MM.1S (cell line): ENCODE measurements around the gene MNX1.
A peak's percentile ranks its signal among the peaks of the same experiment; 100 is the strongest.

ENCODE experiments used
- DNase-seq: peaks from one replicate; pipeline ENCODE4 v3.0.0-alpha.2; 2015
- H2AFZ ChIP-seq: fragments of 300-600 bp; sonication (generic); 2 replicates; pipeline ENCODE4 v1.6.0; 2016; ENCODE audit warnings: antibody characterized with exemption, low read length
- H3F3A ChIP-seq: fragments of 300-600 bp; sonication (generic); 2 replicates; pipeline ENCODE4 v1.6.1; 2016; ENCODE audit warnings: mild to moderate bottlenecking, antibody characterized with exemption, low read length, moderate library complexity, mixed read lengths; ENCODE audit not compliant: insufficient read depth
- H3K27ac ChIP-seq: fragments of 300-600 bp; sonication (generic); 2 replicates; pipeline ENCODE4 v1.5.1; 2016; ENCODE audit warnings: mild to moderate bottlenecking, low read length
- H3K27me3 ChIP-seq: fragments of 300-600 bp; sonication (generic); replicated peaks from 2 replicates; pipeline ENCODE4 v1.6.0; 2016; ENCODE audit warnings: low read length; ENCODE audit not compliant: insufficient read depth
- H3K36me3 ChIP-seq: fragments of 300-600 bp; sonication (generic); replicated peaks from 2 replicates; pipeline ENCODE4 v1.6.1; 2016; ENCODE audit warnings: mild to moderate bottlenecking, low read length, mixed read lengths; ENCODE audit not compliant: insufficient read depth
- H3K4me1 ChIP-seq: fragments of 300-600 bp; sonication (generic); 2 replicates; pipeline ENCODE4 v1.6.1; 2016; ENCODE audit warnings: low read length, mixed read lengths
- H3K4me2 ChIP-seq: fragments of 300-600 bp; sonication (generic); 2 replicates; pipeline ENCODE4 v1.6.0; 2016; ENCODE audit warnings: low read depth, low read length
- H3K4me3 ChIP-seq: fragments of 300-600 bp; sonication (generic); 2 replicates; pipeline ENCODE4 v1.5.1; 2016; ENCODE audit warnings: low read length, mixed read lengths
- H3K79me2 ChIP-seq: fragments of 300-600 bp; sonication (generic); 2 replicates; pipeline ENCODE4 v1.6.1; 2016; ENCODE audit warnings: mixed run types, low read length, mixed read lengths
- H3K9ac ChIP-seq: fragments of 300-600 bp; sonication (generic); 2 replicates; pipeline ENCODE4 v1.6.1; 2016; ENCODE audit warnings: low read length, mixed read lengths
- H3K9me2 ChIP-seq: fragments of 300-600 bp; sonication (generic); replicated peaks from 2 replicates; pipeline ENCODE4 v1.6.1; 2016; ENCODE audit warnings: mild to moderate bottlenecking, low read length, mixed read lengths; ENCODE audit not compliant: insufficient read depth
- H3K9me3 ChIP-seq: fragments of 300-600 bp; sonication (generic); replicated peaks from 2 replicates; pipeline ENCODE4 v1.6.1; 2016; ENCODE audit warnings: mild to moderate bottlenecking, low read length, mixed read lengths; ENCODE audit not compliant: insufficient read depth
- H4K20me1 ChIP-seq: fragments of 300-600 bp; sonication (generic); 2 replicates; pipeline ENCODE4 v1.6.1; 2016; ENCODE audit warnings: mild to moderate bottlenecking, low read length, moderate library complexity, mixed read lengths; ENCODE audit not compliant: insufficient read depth
- CTCF ChIP-seq: fragments of 300-600 bp; sonication (generic); IDR thresholded peaks from 2 replicates; pipeline ENCODE4 v1.5.1; 2016; ENCODE audit warnings: antibody characterized with exemption, low read length, mixed read lengths
- EZH2 ChIP-seq: fragments of 300-600 bp; sonication (generic); optimal IDR thresholded peaks from 2 replicates; pipeline ENCODE3; 2017; ENCODE audit warnings: low read depth, mild to moderate bottlenecking, antibody characterized with exemption, low read length, mixed read lengths
- EZH2phosphoT487 ChIP-seq: fragments of 300-600 bp; sonication (generic); IDR thresholded peaks from 2 replicates; pipeline ENCODE4 v1.6.1; 2018; ENCODE audit warnings: antibody characterized with exemption, low read length

The MNX1 gene

GRCh38 chr7:156993925-156994235 lies 16.6 kb downstream of the MNX1 start:
- H3K36me3 ChIP-seq = no peaks in the 10 kb centered on the region
- no peak overlapping the region for H3K9ac ChIP-seq
- no peak for DNase-seq
- no peak overlapping the region for H3K4me3 ChIP-seq
- no peak for TF ChIP-seq EZH2
- no peak for TF ChIP-seq EZH2phosphoT487
- no peak for TF ChIP-seq CTCF
- no peaks in the 10 kb centered on the region for H3K79me2 ChIP-seq
- no peaks in the 10 kb centered on the region for H3F3A ChIP-seq
- no peaks in the 10 kb centered on the region for H3K9me3 ChIP-seq
- no peak overlapping the region for H3K4me2 ChIP-seq
- no peaks in the 10 kb centered on the region for H3K4me1 ChIP-seq
- H3K27me3 ChIP-seq = 0 out of 2 replicates have a peak, but pooled peaks cover 8% of the 10 kb centered on the region
- no peak overlapping the region for H3K27ac ChIP-seq
- H4K20me1 ChIP-seq = no peaks in the 10 kb centered on the region
- no peaks in the 10 kb centered on the region for H3K9me2 ChIP-seq
- no peak overlapping the region for H2AFZ ChIP-seq

GRCh38 chr7:156993021-156993924 lies 17.2 kb downstream of the MNX1 start:
- Histone ChIP-seq H3K9me2 (no peaks in the 10 kb centered on the region), H3K36me3 (no peaks in the 10 kb centered on the region), H2AFZ (no peak overlapping the region), H3K27ac (no peak overlapping the region), H3K4me2 (no peak overlapping the region), H3F3A (no peaks in the 10 kb centered on the region), H3K9me3 (no peaks in the 10 kb centered on the region), H4K20me1 (no peaks in the 10 kb centered on the region), H3K79me2 (no peaks in the 10 kb centered on the region), H3K4me3 (no peak overlapping the region), H3K27me3 (0 out of 2 replicates have a peak, but pooled peaks cover 8% of the 10 kb centered on the region), H3K9ac (no peak overlapping the region), H3K4me1 (no peaks in the 10 kb centered on the region)
- no peak for TF ChIP-seq CTCF
- no peak for TF ChIP-seq EZH2phosphoT487
- TF ChIP-seq EZH2 = no peak
- peak; percentile 2 for DNase-seq

- Histone ChIP-seq H2AFZ (no peak overlapping the region), H3K4me3 (no peak overlapping the region), H3K9me2 (no peaks in the 10 kb centered on the region), H3K36me3 (no peaks in the 10 kb centered on the region), H3K4me1 (no peaks in the 10 kb centered on the region), H3K9me3 (no peaks in the 10 kb centered on the region), H3F3A (no peaks in the 10 kb centered on the region), H3K4me2 (no peak overlapping the region), H4K20me1 (no peaks in the 10 kb centered on the region), H3K27me3 (no peaks in the 10 kb centered on the region), H3K9ac (no peak overlapping the region), H3K27ac (no peak overlapping the region), H3K79me2 (no peaks in the 10 kb centered on the region)
- no peak for DNase-seq
- TF ChIP-seq EZH2 (no peak), CTCF (no peak), EZH2phosphoT487 (no peak)
Observed at GRCh38 chr7:156989766-156990535, 20.5 kb downstream of the MNX1 start.
